GM21619 (cell line): ENCODE measurements around the gene LCE3C.
"Not testable (repeated sequence)": the region's sequence is repeated elsewhere in the genome, so short reads cannot be mapped to it uniquely, and the experiment has no call there.

ENCODE experiments used
- ATAC-seq: cut with Tn5 transposase; IDR thresholded peaks from one replicate; pipeline ENCODE4 v1.9.1; 2021; ENCODE audit not compliant: unreplicated experiment

LCE3C gene, protein sequence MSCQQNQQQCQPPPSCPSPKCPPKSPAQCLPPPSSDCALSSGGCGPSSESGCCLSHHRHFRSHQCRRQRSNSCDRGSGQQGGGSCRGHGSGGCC

DNA sequence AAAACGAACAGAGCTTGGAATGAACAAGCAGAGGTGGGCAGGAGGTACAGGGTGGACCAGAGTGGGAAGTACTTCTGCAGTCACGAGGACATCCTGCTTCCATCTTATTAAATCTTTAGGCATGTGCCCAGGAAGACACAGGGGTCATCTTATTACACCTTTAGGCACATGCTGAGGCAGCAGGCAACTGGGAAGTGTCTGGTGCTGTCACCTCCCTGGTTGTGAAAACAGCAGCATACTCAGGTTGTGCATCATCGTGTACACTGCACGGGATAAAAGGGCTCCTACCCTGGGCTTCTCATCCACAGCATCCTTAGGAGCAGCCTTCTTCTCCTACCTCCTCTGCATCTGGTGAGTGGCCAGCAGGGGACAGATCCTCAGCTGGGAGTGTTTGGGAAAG, at the start of gene LCE3C:
Gene LCE3C (plus strand): TSS at position 301 of the 400 bp plus-strand sequence. CDS start 498 bp downstream, outside the sequence.
- ATAC-seq, result no peak

DNA sequence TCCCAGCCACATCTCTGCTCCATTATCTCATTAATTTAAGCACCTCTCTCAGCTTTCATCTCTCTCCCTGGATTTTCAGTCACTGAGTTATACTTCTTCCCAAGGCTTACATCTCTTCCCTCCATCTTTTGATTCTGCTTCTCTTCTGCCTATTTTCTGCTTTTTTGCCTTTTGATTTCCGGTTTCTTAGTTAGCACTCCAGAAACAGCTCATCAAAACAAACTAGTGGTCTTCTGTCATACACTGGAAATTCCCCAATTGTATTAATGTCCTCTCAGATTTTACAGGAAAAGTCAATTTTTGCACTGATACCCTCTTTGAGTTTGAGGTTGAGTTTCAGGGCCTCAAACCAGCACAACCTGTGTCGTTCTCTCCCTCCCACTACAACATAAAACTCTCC, 34.9 kb upstream of the LCE3C start:
- no peak for ATAC-seq

DNA sequence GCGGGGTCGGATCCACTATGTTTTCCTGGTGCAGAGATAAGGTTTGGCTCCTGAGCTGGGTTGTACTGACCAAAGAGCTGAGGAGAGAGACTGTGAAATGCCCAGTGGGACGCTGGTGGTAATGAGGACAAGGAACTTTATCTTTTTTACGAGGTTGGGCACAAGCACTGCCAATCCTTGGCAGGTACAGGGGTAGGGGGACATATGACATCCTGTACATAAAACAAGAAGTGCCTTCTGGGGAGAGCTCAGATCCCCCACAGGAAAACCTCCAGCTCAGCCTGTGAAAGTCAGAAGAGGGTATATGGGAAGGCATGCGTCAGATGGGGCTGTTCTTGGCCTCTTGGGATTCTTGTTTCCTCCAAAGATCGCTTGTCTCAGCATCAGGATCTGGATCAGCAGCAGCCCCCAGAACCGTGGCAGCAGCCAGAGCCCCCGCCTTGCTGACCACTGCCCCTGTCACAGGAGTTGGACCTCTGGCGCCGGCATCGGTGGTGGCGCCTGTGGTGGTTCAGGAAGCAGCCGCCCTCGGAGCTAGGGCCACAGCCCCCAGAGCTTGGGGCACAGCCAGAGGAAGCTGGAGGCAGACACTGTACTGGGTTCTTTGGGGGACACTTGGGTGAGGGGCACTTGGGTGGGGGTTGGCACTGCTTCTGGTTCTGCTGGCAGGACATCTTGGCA, 34.4 kb upstream of the LCE3C start:
- ATAC-seq, result no peak

DNA sequence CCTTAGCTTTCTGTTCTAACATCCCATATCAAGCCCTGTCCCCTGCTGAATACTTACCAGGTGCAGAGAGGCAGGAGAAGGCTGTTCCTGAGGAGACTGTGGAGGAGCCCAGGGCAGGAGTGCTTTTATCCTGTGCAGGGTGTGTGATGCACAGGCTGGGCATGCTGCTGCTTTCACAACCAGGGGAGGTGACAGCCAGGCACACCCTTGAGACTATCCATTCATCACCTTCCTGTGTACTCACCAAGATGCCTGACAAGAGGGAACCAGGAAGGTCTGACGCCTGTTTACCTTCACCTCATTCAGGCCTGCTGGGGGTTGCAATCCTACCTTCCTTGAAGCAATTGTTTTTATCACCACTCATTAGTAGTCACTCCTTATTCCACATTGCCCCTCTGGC, 33.4 kb upstream of the LCE3C start, which contains the start of gene LCE3E:
Gene LCE3E (minus strand): TSS at position 100 of the 400 bp plus-strand sequence. CDS start 572 bp downstream, outside the sequence.
- no peak for ATAC-seq

DNA sequence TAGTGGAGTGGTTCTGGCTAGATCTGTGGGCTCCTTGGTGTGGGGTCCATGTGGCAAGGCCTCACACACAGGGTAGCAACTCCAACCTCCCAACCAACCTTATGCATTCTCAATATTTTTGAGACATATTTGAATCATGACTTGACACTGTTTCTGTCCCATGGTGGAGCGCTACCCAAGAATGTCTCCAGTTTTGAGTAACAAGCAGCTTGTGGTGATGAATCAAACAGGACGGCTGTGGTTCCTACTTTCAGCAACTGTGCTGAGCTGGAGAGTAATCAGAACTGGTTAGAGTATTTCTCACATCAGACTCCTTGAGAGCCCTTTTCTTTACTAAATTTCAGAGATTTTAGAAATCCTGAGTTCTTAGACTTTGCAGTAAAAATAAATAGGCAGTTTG, 22.9 kb upstream of the LCE3C start:
- ATAC-seq, result no peak

DNA sequence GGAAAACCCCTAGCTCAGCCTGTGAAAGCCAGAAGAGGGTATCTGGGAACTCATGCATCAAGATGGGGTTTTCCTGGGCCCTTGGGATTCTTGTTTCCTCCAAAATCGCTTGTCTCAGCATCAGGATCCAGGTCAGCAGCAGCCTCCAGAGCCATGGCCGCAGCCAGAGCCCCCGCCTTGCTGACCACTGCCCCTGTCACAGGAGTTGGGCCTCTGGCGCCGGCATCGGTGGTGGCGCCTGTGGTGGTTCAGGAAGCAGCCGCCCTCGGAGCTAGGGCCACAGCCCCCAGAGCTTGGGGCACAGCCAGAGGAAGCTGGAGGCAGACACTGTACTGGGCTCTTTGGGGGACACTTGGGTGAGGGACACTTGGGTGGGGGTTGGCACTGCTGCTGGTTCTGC, 20.5 kb upstream of the LCE3C start:
- not testable (repeated sequence) for ATAC-seq

DNA sequence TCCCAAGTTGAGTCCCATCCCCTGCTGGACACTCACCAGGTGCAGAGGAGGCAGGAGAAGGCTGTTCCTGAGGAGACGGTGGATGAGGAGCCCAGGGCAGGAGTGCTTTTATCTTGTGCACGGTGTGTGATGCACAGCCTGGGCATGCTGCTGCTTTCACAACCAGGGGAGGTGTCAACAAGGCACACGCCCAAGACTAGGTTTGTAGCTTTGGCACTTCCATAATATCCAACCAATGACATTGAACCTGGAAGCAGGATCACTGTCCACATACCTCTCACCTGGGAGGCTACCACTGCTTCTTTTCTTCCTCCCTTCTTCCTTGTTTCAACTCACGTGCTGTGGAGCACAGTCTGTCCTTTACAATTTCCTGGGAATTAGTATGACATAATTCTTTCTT, 19.6 kb upstream of the LCE3C start, which contains the start of gene LCE3D:
Gene LCE3D (minus strand): TSS at position 84 of the 400 bp plus-strand sequence. CDS start 580 bp downstream, outside the sequence.
- no peak for ATAC-seq

DNA sequence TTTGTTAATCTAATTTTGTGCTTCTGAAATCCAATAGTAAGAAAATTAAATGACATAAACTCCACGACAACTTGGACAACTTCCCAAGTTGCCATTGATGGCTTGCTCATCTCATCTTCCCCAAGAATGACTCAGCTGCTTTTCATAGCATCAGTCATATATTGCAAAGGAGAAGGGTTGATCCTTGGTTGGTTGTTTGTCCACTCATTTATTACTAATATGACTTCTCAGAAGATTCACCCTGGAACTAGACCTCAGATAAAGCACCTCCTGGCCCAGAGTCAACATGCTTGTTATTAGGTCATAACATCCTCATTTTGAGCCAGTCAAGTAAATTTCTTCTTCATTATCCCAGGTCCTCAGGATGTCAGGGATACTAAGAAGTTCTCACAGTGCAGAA, 17.4 kb upstream of the LCE3C start:
- no peak for ATAC-seq

DNA sequence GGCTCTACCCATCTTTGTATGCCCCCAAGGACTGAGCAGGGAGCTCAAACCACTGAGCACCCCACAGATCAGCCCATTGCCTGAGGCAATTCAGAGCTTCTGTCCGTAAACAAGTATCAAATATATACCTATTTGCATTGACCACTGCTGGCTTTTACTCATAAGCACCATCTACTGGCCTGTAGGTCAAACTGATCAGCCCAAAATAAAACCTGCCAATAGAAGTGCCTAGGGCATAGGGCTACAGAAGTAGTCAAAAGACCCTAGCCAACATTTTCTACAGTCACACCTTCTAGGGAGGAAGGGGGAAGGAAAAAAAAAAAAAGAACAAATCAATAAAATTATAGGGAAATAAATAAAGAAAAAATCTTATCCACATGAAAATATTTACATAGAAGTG, 14.4 kb upstream of the LCE3C start:
- ATAC-seq, result no peak

DNA sequence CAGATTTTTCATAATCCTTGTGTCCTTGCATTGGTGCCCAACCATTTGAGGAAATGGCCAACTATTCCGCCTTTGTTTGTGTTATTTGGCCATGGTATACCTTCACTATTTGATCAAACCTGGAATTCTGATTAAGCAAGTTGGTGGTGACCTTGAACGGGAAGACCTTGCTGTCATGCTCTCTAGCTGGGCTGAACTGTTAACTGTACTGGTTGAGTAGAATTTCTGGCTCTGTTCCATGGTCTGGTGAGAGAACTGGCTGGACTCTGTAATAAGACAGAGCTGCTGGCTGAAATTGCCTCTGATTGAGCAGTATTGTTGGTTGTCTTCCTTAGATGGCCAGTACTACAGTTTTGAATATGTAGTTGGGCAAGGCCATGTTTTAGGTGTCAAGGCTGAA, 3.0 kb upstream of the LCE3C start:
- no peak for ATAC-seq

DNA sequence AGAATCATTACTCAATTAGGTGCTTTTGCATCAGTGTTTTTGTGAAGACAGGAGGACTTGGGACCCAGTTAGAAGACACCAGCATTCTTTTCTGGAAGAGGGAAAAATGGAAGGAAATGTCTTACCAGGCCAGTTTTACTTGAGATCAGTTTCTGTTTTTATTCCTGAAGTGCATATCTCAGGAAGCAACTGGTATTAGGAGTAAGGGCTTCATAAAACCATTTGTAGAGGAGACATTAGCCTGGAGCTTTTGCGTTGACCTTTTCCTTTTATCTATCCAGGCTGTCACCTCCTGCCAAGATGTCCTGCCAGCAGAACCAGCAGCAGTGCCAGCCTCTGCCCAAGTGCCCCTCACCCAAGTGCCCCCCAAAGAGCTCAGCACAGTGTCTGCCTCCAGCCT, 13.5 kb downstream of the LCE3C start, which contains the start of gene LCE3B:
Gene LCE3B (plus strand): TSS at position 301 of the 400 bp plus-strand sequence. CDS start 0 bp downstream, at position 301.
- no peak for ATAC-seq

DNA sequence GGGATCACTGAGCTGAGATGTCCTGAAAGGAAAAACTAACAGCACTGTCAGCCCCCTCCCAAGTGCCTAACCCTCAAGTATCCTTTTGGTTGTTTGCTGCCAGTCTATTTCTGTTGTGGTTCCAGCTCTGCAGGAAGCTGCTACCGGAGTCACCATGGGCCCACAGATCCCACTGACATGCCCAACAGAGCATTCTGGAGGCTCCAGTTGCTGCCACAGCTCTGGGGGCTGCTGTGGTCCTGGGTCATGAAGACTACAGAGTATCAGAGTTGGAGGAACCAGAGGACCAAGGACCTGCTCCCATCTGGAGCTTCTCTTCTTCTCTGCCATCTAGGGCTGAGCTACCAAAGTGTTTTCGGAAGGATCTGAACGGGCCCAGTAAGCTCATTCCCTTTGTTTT, 22.0 kb downstream of the LCE3C start:
- ATAC-seq, result no peak

DNA sequence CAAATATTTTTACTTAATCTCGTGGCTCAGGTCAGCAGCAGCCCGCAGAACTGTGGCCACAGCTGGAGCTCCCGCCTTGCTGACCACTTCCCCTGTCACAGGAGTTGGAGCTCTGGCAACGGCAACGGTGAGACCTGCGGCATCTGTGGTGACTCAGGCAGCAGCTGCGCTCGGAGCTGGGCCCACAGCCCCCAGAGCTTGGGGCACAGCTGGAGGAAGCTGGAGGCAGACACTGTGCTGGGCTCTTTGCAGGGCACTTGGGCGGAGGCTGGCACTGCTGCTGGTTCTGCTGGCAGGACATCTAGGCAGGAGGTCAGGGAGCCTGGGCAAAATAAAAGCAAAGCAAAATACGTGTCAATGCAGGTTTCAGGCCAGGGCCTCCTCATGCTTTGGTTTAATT, 22.8 kb downstream of the LCE3C start, which contains the start of gene LCE3A:
Gene LCE3A (minus strand): TSS at position 301 of the 400 bp plus-strand sequence. CDS start 0 bp downstream, at position 301.
- ATAC-seq, result no peak

DNA sequence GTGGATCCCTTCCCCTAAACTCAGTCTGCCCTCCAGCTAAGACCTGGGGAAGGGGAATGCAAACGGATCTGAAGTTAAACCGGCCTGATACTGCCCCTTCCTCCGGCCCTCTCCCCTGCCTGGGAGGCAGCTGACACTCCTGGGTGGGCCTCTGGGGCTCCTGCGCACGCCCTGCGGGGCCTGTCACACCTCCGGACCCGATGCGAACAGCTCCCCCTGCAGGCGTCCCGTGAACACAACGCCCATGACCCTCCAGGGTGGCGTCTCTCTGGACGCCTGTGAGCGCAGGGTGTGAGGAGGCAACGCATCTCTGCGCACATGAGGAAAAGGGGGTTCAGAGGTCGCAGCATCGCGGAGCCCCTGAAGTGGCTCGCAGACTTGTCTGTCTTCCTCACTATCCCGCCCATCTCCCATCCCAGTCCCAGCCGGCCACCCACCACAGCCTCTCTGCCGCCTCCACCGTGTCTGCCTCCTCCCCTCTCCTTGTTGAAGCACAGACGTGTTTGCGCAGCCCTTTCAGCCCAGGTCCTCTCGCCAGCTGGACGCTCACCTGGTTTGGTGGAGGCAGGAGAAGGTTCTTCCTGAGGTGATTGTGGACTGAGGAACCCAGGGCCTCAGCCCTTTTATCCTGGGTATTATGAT, 23.3 kb downstream of the LCE3C start:
- ATAC-seq, result no peak

DNA sequence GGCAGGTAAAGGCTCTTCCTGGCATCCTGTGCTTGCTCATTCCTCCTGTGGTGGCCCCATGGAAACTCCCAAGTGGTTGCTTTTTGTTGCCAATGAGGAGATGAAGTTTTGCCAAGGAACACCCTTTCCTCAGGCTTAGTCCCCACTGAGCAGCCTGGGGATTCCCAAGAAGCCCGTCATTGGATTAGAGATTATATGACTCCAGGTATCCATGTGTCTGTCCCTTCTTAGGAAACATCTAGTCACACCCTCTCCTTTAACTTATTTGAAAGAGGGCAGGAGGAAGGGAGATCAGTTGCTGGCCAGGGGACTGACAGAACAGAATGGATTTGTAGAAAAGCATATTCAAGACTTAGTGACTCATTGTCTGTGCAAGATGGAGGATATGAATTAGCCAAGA, 26.7 kb downstream of the LCE3C start:
- no peak for ATAC-seq

DNA sequence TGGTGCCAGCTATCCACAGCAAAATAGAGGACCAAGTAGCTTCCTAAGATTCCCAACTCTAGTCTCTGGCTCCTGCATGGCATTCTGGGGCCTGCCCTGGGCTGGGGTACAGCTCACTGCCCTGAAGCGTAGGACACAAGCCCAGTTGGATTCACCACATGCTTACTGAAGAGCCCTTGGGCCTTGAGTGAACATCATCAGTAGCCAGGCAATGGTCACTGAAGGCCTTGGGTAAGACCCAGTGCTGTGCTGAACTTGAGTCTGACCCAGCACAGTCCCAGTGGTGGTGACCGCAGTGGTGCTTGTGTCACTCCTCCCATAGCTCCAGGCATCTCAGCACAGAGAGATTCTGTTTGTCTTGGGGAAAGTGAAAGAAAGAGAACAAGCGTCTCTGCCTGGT, 30.6 kb downstream of the LCE3C start:
- no peak for ATAC-seq

DNA sequence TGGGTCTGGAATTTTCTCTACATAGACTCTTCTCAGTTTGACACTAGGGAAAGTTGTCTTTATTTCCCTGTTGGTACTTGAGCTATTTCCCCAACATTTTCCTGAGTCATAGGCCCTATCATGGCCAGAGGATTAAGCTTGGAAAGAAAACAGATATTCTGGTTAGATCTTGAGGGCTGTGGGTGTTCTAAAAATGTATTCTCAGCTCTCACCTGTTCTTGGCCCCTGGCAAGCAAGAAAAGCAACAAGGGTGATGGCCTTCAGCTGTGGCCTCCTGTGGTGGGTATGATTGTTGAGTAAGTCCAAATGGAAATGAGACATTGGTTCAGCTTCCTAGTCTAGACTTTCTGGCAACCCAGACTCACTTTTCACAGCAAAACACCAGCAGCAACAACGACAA, 40.3 kb downstream of the LCE3C start:
- ATAC-seq, result no peak

DNA sequence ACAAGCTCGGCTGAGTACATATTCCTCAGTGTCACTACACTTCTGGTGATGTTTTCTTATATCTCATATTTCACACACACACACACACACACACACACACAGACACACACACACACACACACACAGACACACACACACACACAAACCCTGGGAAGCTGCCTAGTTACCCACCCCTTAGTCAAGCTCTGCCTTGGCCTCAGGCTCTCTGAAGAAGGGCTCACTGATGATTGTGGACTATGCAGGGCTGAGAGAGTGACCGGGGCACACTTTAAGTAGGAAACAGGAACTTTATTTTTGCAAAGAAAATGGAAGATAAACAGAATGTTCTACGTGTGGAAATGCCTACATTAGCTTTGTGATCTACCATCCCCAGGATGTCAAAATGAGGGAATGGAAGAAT, 43.9 kb downstream of the LCE3C start:
- no peak for ATAC-seq

DNA sequence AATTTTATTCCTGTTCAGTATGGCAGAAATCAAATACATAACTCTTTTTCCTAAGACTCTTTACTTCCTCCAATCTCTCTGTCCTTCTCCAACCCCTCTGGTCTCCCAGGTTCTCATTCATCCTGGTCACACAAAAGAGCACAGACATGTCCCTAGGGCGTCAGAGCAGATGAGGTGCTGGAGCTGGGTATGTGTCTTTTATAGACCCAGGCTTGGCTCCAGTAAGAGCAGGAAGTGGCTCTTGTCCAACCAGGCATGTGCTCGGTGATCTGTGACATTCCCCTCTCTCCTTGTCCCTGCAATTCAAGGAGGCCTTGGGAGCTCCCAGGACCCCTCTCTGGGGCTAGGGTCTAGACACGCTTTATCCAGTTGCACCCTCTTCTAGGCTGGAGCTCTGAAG, 45.1 kb downstream of the LCE3C start:
- no peak for ATAC-seq

DNA sequence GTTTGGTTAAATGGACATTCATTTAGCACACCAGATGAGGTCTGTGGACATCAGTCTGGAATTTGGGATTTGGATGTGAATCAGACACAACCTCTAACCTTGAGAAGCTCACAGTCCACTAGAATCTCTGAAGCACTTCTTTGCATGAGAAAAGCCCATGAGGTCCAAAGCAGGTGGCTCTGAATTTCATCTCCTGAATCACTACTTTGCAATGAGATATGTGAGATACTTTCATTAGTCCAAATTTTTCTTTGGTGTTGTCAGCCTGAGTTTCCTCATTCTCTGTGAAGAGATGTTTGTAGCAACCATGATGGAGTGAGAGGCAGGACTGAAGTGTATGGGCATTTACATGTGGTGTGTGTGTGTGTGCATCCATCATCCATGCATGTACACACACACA, 46.6 kb downstream of the LCE3C start:
- ATAC-seq, result no peak
